SK-N-SH (cell line): Measurements from ENCODE around the gene HMGCL. TPM values are rescaled to one million over a fixed set of nuclear protein-coding genes. Genes with fewer than 3 reads are reported as not detected.

Experiments
- CTCF ChIA-PET: fragments of 300-600, 350-600 bp; formaldehyde crosslinking; extraction: SDS; loops from one replicate; lab custom pipeline; 2021; lab: Yijun Ruan, JAX
- POLR2A ChIA-PET: fragments of 350-600 bp; sonication (Branson Sonifier 250); formaldehyde crosslinking; extraction: SDS; loops from one replicate; lab custom pipeline; 2020; ENCODE audit warnings: antibody characterized with exemption, inconsistent platforms; lab: Yijun Ruan, JAX
- DNase-seq: peaks from one replicate; pipeline ENCODE4 v3.0.0; 2012
- H2AFZ ChIP-seq: fragments of 200-600 bp; sonication (generic); 2 replicates; pipeline ENCODE4 v1.8.1; 2016; ENCODE audit warnings: antibody characterized with exemption, mild to moderate bottlenecking, low read depth
- H3F3A ChIP-seq: fragments of 200-600 bp; sonication (generic); replicated peaks from 2 replicates; pipeline ENCODE3; 2016; ENCODE audit warnings: antibody characterized with exemption, mild to moderate bottlenecking; ENCODE audit not compliant: insufficient read depth
- H3K27ac ChIP-seq, 2 experiments: fragments of 200-500 bp in 1 of 2; fragments of 200-600 bp in 1 of 2; sonication (Bioruptor generic) in 1 of 2; sonication (generic), shearing (Covaris generic) in 1 of 2; 2 replicates each; pipeline versions ENCODE4 v1.5.1 to v1.6.1; 2014 to 2016; ENCODE audit warnings: low read depth in 2 of 2, inconsistent platforms in 1 of 2, low read length in 1 of 2, mild to moderate bottlenecking in 1 of 2, mixed read lengths in 1 of 2
- H3K27me3 ChIP-seq: fragments of 200-600 bp; sonication (generic), shearing (Covaris generic); 2 replicates; pipeline ENCODE4 v1.6.1; 2016; ENCODE audit warnings: mixed run types; ENCODE audit not compliant: insufficient read depth
- H3K36me3 ChIP-seq, 2 experiments: fragments of 200-500 bp in 1 of 2; fragments of 200-600 bp in 1 of 2; sonication (Bioruptor generic) in 1 of 2; sonication (generic) in 1 of 2; replicated peaks in 1 of 2; 2 replicates each; pipeline versions ENCODE3 to v1.5.1; 2014 to 2016; ENCODE audit warnings: low read length in 1 of 2, mild to moderate bottlenecking in 1 of 2; ENCODE audit not compliant: insufficient read depth in 2 of 2, control insufficient read depth in 1 of 2
- H3K4me1 ChIP-seq, 2 experiments: fragments of 200-500 bp in 1 of 2; fragments of 200-600 bp in 1 of 2; sonication (Bioruptor generic) in 1 of 2; sonication (generic), shearing (Covaris generic) in 1 of 2; 2 replicates each; pipeline versions ENCODE4 v1.5.1 to v1.6.1; 2014 to 2016; ENCODE audit warnings: low read depth in 1 of 2, low read length in 1 of 2, mixed run types in 1 of 2; ENCODE audit not compliant: insufficient read depth in 2 of 2, control insufficient read depth in 1 of 2
- H3K4me2 ChIP-seq: fragments of 200-600 bp; sonication (generic), shearing (Covaris generic); 2 replicates; pipeline ENCODE4 v1.6.1; 2017; ENCODE audit warnings: mixed run types
- H3K4me3 ChIP-seq, 2 experiments: fragments of 200-500 bp in 1 of 2; fragments of 200-600 bp in 1 of 2; sonication (Bioruptor generic) in 1 of 2; sonication (generic), shearing (Covaris generic) in 1 of 2; 2 replicates each; pipeline versions ENCODE4 v1.5.1 to v1.8.1; 2014 to 2016; ENCODE audit warnings: low read depth in 2 of 2, inconsistent platforms in 1 of 2, low read length in 1 of 2, mild to moderate bottlenecking in 1 of 2, mixed read lengths in 1 of 2, moderate library complexity in 1 of 2
- H3K79me2 ChIP-seq: fragments of 200-600 bp; sonication (generic); 2 replicates; pipeline ENCODE4 v1.8.1; 2017; ENCODE audit warnings: mild to moderate bottlenecking; ENCODE audit not compliant: insufficient read depth
- H3K9ac ChIP-seq: fragments of 200-600 bp; sonication (generic); 2 replicates; pipeline ENCODE4 v1.6.1; 2017; ENCODE audit warnings: mixed run types
- H3K9me2 ChIP-seq: fragments of 200-600 bp; sonication (generic); 2 replicates; pipeline ENCODE4 v1.6.1; 2017; ENCODE audit warnings: mixed run types
- H3K9me3 ChIP-seq: fragments of 200-600 bp; sonication (generic); 2 replicates; pipeline ENCODE4 v1.6.1; 2017; ENCODE audit warnings: mixed run types, mild to moderate bottlenecking, moderate library complexity
- H4K20me1 ChIP-seq: fragments of 200-600 bp; sonication (generic); 2 replicates; pipeline ENCODE4 v1.6.1; 2017; ENCODE audit warnings: mild to moderate bottlenecking, mixed run types; ENCODE audit not compliant: insufficient read depth
- CHD2 ChIP-seq: fragments of 150-350 bp; IDR thresholded peaks from 2 replicates; pipeline ENCODE4 v1.6.1; 2018; ENCODE audit warnings: low read length; ENCODE audit not compliant: partially characterized antibody
- EP300 ChIP-seq, 2 experiments: IDR thresholded peaks; 2 replicates each; pipeline versions ENCODE4 v1.4.0 to v1.6.1; 2012; ENCODE audit warnings: borderline replicate concordance in 1 of 2, low read depth in 1 of 2, low read length in 1 of 2
- FOSL2 ChIP-seq: IDR thresholded peaks from 2 replicates; pipeline ENCODE4 v1.4.0; 2012; ENCODE audit warnings: low read depth, mild to moderate bottlenecking, moderate library complexity, borderline replicate concordance
- FOXJ3 ChIP-seq: sonication (generic); formaldehyde crosslinking; IDR thresholded peaks from 2 replicates; pipeline ENCODE4 v1.5.1; 2020; ENCODE audit warnings: mild to moderate bottlenecking, missing genetic modification reagents
- FOXM1 ChIP-seq: IDR thresholded peaks from 2 replicates; pipeline ENCODE4 v1.4.0; 2012; ENCODE audit warnings: low read depth, mild to moderate bottlenecking
- GABPA ChIP-seq: IDR thresholded peaks from 2 replicates; pipeline ENCODE4 v1.4.0; 2012; ENCODE audit warnings: low read depth, mild to moderate bottlenecking
- GATA2 ChIP-seq: sonication (generic); formaldehyde crosslinking; IDR thresholded peaks from 2 replicates; pipeline ENCODE4 v1.5.0; 2020; ENCODE audit warnings: mild to moderate bottlenecking, missing genetic modification reagents
- MXI1 ChIP-seq: IDR thresholded peaks from 2 replicates; pipeline ENCODE4 v1.6.1; 2012; ENCODE audit warnings: mild to moderate bottlenecking, low read depth, low read length, improper control_type of control experiment
- POLR2AphosphoS5 ChIP-seq: IDR thresholded peaks from 2 replicates; pipeline ENCODE4 v1.6.1; 2012; ENCODE audit warnings: low read depth, low read length
- RCOR1 ChIP-seq: fragments of 150-350 bp; IDR thresholded peaks from 2 replicates; pipeline ENCODE4 v1.6.1; 2017; ENCODE audit warnings: antibody characterized with exemption, low read length
- TCF12 ChIP-seq: IDR thresholded peaks from 2 replicates; pipeline ENCODE4 v1.4.0; 2012
- WGBS: methylation state at CpG from one replicate; pipeline ENCODE4 v1.1.6; 2017; ENCODE audit warnings: low lambda C conversion rate; 5-methylcytosine and 5-hydroxymethylcytosine counted together
- polyA plus RNA-seq, 3 experiments: library from polyadenylated mRNA; depleted of rRNA; stranded (reverse); fragments of >200 nt; gene quantifications; 2 replicates each; pipeline ENCODE4 v1.2.3, GENCODE V29; 2012
- TF ChIP-seq, protein P1 (sequence below): fragments of 150-350 bp; IDR thresholded peaks from 2 replicates; pipeline ENCODE4 v1.6.1; 2016; ENCODE audit warnings: mild to moderate bottlenecking, low read depth, low read length
- TF ChIP-seq, protein P2 (sequence below): IDR thresholded peaks from 2 replicates; pipeline ENCODE4 v1.4.0; 2012; ENCODE audit warnings: low read depth, borderline replicate concordance
- TF ChIP-seq, protein P3 (sequence below): IDR thresholded peaks from 2 replicates; pipeline ENCODE4 v1.4.0; 2012; ENCODE audit warnings: low read depth

Gene HMGCL
- polyA plus RNA-seq, 1 of the 3 experiments (the other 2 are of a cell fraction), result 28.2 TPM

DNA sequence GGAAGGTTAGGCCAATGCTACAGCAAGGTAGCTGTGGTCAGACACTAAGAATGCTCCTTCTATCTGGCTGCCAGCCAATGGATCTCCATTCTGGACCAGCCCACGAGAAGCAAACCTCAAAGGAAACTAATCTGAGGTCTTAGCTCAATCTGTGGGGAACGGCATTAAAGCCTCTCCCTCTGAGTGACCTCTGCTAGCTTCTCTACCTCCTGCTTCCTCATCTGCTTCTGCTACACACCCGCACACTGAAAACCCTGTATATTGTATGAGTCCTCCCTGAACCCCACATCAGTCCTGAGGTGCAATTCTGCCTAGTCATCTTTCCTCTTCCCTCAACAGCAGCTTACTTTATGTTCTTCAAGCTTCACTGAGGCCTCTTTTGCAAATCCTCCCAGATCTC lies 17.8 kb downstream of the HMGCL start:
- Histone ChIP-seq H3K9me2 (no peaks in the 10 kb centered on the region), H2AFZ (no peak overlapping the region), H3K79me2 (no peaks in the 10 kb centered on the region), H4K20me1 (no peaks in the 10 kb centered on the region), H3K4me3 (no peak overlapping the region), H3K4me2 (no peak overlapping the region), H3F3A (peaks cover 4% of the 10 kb centered on the region), H3K9ac (no peak overlapping the region), H3K27ac (no peak overlapping the region), H3K27me3 (no peaks in the 10 kb centered on the region), H3K36me3 (no peaks in the 10 kb centered on the region), H3K4me1 (peaks cover 0 to 3% of the 10 kb centered on the region in 2 experiments; a peak in 1 of 4 replicates), H3K9me3 (no peaks in the 10 kb centered on the region)
- no peak for DNase-seq
- WGBS, result 92% methylated on average over 3 of the region's 3 CpGs
- CTCF ChIA-PET, result interaction anchor here (0.5 to 1.4 kb wide), 5 partner anchors 14 to 109 kb away, joined by 3 to 9 read pairs (median 3); partner anchors contain the start of gene HMGCL
- POLR2A ChIA-PET, result no interaction called here
- TF ChIP-seq, protein P1, sequence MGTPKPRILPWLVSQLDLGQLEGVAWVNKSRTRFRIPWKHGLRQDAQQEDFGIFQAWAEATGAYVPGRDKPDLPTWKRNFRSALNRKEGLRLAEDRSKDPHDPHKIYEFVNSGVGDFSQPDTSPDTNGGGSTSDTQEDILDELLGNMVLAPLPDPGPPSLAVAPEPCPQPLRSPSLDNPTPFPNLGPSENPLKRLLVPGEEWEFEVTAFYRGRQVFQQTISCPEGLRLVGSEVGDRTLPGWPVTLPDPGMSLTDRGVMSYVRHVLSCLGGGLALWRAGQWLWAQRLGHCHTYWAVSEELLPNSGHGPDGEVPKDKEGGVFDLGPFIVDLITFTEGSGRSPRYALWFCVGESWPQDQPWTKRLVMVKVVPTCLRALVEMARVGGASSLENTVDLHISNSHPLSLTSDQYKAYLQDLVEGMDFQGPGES, result no peak
- TF ChIP-seq, protein P2, sequence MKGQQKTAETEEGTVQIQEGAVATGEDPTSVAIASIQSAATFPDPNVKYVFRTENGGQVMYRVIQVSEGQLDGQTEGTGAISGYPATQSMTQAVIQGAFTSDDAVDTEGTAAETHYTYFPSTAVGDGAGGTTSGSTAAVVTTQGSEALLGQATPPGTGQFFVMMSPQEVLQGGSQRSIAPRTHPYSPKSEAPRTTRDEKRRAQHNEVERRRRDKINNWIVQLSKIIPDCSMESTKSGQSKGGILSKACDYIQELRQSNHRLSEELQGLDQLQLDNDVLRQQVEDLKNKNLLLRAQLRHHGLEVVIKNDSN, result no peak
- TF ChIP-seq GABPA (no peak), EP300 (IDR thresholded peaks at IDR 0.05; ENCODE audit: borderline replicate concordance in 1 of 2, low read depth in 1 of 2, low read length in 1 of 2) (no peak), CHD2 (no peak), GATA2 (CRISPR knock-in tag) (no peak), POLR2AphosphoS5 (no peak), TCF12 (no peak), MXI1 (no peak), FOXJ3 (CRISPR knock-in tag) (no peak), FOXM1 (no peak)

DNA sequence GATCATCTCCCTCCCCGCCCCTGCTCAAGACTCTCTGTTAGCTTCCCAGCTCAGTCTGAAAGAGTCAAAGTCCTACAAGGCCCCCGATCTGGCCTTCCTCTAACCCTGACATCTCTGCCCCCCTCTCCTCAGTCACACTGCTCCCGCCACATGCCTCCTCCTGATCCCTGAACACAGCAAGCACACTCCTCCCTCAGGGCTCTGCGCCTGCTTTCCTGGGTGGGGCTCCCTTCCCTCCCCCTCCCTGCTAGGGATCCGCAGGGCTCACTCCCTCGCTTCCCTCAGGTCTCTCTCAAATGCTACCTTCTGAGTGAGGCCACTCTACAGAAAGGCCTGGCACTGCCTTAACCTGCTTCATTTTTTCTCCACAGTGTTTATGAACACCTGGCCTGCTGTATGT lies 18.9 kb downstream of the HMGCL start:
- Histone ChIP-seq H3K9me3 (no peaks in the 10 kb centered on the region), H3K36me3 (no peaks in the 10 kb centered on the region), H3K9me2 (no peaks in the 10 kb centered on the region), H3K4me1 (peaks cover 0 to 15% of the 10 kb centered on the region in 2 experiments; a peak in 1 of 4 replicates), H3K4me2 (no peak overlapping the region), H2AFZ (no peak overlapping the region), H3K27me3 (no peaks in the 10 kb centered on the region), H3F3A (peaks cover 8% of the 10 kb centered on the region), H3K4me3 (no peak overlapping the region), H3K9ac (no peak overlapping the region), H3K79me2 (no peaks in the 10 kb centered on the region), H3K27ac (no peak overlapping the region), H4K20me1 (no peaks in the 10 kb centered on the region)
- POLR2A ChIA-PET, result interaction anchor here (1.8 kb wide), 1 partner anchor 19 kb away, joined by 4 read pairs; the partner anchor contains the start of gene HMGCL
- TF ChIP-seq FOSL2 (no peak), GABPA (no peak), CHD2 (no peak), EP300 (IDR thresholded peaks at IDR 0.05; ENCODE audit: borderline replicate concordance in 1 of 2, low read depth in 1 of 2, low read length in 1 of 2) (no peak), RCOR1 (no peak), MXI1 (no peak)
- TF ChIP-seq, protein P3, sequence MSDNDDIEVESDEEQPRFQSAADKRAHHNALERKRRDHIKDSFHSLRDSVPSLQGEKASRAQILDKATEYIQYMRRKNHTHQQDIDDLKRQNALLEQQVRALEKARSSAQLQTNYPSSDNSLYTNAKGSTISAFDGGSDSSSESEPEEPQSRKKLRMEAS, result no peak
- TF ChIP-seq, protein P1, result no peak
- TF ChIP-seq, protein P2, result no peak
- 94% methylated on average over 6 of the region's 6 CpGs for WGBS
- DNase-seq, result no peak
- CTCF ChIA-PET, result interaction anchor here (1.1 to 2.0 kb wide), 5 partner anchors 10 to 110 kb away, joined by 3 to 9 read pairs (median 6); partner anchors contain the start of gene HMGCL
